Measurements from ENCODE around the gene SPP2.

The SPP2 gene

DNA sequence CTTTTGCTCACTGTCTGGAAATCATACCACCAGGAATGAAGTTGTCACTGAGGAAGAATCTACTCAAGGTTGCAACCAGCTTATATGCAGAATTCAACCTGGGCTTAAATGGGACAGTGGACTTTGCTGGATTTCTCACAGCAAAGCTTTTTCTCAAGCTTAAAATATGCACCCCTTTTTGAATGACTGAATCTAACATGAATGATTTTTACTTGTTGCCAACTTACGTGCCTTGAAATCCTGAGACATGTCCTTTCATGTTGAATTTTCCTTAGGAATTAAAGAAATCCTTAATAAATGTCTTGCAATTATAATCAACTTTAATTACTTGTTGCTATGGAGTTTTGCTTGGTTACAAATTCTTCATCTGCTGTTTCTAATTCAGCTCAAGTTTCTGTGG lies 57.4 kb downstream of the SPP2 start:
- no peak overlapping the region for H3K4me3 ChIP-seq (ENCODE audit: low read depth, low read length)
- TF ChIP-seq, protein P1, sequence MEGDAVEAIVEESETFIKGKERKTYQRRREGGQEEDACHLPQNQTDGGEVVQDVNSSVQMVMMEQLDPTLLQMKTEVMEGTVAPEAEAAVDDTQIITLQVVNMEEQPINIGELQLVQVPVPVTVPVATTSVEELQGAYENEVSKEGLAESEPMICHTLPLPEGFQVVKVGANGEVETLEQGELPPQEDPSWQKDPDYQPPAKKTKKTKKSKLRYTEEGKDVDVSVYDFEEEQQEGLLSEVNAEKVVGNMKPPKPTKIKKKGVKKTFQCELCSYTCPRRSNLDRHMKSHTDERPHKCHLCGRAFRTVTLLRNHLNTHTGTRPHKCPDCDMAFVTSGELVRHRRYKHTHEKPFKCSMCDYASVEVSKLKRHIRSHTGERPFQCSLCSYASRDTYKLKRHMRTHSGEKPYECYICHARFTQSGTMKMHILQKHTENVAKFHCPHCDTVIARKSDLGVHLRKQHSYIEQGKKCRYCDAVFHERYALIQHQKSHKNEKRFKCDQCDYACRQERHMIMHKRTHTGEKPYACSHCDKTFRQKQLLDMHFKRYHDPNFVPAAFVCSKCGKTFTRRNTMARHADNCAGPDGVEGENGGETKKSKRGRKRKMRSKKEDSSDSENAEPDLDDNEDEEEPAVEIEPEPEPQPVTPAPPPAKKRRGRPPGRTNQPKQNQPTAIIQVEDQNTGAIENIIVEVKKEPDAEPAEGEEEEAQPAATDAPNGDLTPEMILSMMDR (IDR thresholded peaks at IDR 0.05; ENCODE audit: low read depth, low read length), result no peak

DNA sequence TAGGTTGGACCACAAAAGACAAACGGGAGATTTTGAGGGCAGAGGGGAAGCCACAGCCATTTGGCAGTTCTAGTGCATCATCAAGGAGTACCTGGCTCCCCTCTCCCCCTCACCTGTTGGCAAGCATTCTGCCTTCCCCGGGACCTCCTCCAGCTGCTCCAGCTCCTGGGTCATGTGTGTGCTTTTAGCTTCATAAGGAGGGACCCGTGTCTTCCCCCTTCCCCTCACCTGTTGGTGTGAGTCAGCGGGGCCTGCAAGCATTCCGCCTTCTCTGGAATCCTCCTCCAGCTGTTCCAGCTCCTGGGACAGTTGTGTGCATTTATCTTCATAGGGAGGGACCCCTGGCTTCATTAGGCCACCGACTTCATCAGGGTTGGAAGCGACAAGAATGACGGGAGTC lies 58.8 kb downstream of the SPP2 start:
- TF ChIP-seq, protein P1 (IDR thresholded peaks at IDR 0.05; ENCODE audit: low read depth, low read length), result no peak
- H3K4me3 ChIP-seq (ENCODE audit: low read depth, low read length), result no peak overlapping the region

DNA sequence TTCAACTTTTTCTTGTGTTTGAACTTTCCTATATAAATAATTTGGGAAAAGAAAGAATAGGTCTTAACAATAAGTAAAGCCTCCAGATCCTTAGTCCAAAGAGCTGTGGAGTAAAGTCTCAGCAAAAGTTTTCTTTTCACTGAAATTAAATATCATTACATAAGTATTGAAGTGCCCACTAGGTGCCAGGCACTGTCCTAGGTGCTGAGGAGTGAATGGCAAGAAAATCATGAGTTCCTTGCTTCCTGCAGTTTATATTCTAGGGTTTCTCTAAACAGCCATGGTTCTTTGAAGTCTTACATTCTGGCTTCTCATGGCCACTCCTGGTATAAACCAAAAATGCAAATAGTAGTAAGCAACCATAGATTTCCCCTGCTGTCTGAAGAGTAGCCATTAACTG lies 59.7 kb downstream of the SPP2 start:
- TF ChIP-seq, protein P1 (IDR thresholded peaks at IDR 0.05; ENCODE audit: low read depth, low read length), result no peak
- H3K4me3 ChIP-seq (ENCODE audit: low read depth, low read length), result no peak overlapping the region

DNA sequence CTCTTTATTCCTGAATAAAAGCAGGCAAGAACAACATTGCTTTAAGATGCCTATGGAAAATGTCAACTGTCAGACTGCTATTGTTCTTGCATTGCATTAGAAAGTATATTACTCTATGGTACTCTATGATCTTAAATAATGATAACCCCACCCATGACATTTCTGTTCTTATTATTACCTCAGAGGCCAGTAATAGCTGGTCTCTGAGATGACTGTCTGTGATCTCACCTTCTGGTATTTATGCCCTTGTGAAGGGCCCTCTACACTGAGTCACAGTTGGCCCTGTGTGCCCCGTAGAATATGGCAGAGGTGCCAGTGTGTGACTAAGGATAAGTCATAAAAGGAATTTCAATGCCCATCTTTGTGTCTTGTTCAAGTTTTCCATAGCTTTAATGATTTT lies 61.0 kb downstream of the SPP2 start:
- TF ChIP-seq, protein P1 (IDR thresholded peaks at IDR 0.05; ENCODE audit: low read depth, low read length), result no peak
- H3K4me3 ChIP-seq (ENCODE audit: low read depth, low read length), result no peak overlapping the region

DNA sequence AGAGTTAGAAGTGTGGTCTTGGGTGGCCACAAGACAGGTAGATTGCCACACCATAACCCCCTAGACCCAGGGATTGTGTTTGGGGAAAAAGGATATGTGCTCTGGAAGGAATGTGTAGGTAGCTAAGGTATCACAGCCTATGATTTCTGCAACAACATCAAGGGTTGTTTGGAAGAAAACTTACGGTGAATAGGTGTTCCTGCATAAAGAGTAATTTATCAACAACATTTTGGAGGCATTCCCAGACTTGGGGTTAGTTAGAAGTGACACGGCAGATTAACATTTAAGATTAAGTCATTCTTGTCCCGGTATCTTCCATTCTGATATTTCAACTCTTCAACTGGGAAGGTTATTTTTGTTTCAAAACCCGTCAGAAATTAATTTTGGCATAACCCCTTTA lies 65.5 kb downstream of the SPP2 start:
- TF ChIP-seq, protein P1 (IDR thresholded peaks at IDR 0.05; ENCODE audit: low read depth, low read length), result no peak
- H3K4me3 ChIP-seq (ENCODE audit: low read depth, low read length), result no peak overlapping the region

DNA sequence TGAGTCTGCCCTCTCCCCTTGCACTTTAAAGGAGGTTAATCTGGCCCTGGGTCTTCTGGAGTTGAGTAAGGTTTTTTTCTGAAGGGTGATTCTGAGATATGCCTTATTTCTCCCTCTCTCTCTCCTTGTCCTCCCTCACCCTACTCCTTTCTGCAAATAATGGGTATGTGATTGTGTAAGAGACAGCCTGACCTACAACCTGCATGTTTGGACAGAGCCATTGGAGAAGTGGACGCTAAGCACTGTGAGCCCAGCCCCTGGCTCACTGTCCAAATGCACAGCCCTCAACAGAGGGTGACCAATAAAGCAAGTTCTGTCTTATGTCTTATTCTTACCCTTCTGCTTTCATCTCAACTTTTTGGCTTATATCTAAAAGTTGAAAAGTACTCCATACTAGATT lies 71.5 kb downstream of the SPP2 start:
- TF ChIP-seq, protein P1 (IDR thresholded peaks at IDR 0.05; ENCODE audit: low read depth, low read length), result no peak
- no peak overlapping the region for H3K4me3 ChIP-seq (ENCODE audit: low read depth, low read length)

DNA sequence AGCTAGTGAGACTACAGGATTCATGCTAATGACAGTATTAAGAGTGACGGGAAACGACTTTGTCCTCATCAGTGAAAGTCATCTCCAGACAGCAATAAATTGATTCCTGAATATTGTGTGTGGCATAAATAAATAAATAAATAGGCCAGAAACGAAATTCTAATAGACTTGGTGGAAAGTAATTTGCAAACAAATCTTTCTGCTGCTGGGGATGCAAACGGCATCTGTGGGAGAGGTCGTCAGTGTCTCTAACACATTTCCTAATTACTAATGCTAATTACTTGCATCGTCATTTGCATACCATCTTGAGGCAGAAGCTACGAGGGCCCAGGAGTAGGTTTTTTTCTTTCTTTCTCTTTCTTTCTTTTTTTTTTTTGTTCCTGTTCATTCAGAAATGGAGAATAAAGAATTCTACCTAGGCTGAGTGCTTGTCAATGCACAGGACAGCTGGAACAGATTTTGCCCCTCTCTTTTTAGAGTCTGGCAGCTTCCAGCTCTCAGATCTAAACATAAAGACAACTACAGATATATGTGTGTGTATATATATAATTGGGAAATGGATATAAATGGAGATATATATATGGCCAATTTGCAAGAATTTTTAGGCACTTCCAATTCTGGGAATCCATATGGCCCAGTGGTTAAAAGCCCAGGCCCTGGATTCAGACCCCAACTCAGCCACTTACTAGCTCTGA lies 75.1 kb downstream of the SPP2 start:
- no peak overlapping the region for H3K4me3 ChIP-seq (ENCODE audit: low read depth, low read length)
- TF ChIP-seq, protein P1 (IDR thresholded peaks at IDR 0.05; ENCODE audit: low read depth, low read length), result no peak
